Suppressor macrophage treated with lipopolysaccharide for 1 hour (primary cell): ENCODE results near the gene ADGRA1.
A peak's percentile ranks its signal among the peaks of the same experiment; 100 is the strongest.

Experiments used
- DNase-seq, 3 donors: peaks; one replicate each; pipeline ENCODE4 v3.0.0-alpha.2; 2020 to 2022

ADGRA1 gene

GRCh38 chr10:133096616-133097269 lies 9.0 kb downstream of the ADGRA1 start:
- DNase-seq: peak in 2 of 3 donors; percentile 4 to 7

DNA sequence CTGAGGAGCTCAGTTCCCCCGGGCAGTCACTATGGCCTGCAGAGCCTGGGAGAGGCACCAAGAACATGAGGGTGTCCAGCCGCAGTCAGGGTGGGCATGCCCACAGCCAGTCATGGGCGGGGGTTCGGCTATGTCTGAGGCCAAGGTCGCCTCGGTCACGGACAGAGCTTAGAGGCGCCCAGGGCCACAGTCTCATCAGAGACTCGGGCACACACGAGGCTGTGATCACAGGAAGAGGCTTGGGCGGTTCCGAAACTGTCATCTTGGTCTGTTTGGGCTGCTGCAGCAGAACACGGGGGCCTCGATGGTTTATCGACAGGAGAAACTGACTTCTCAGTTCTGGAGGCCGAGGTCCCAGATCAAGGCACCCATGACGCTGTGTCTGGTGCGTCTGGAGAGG lies 9.7 kb downstream of the ADGRA1 start:
- DNase-seq: no peak

DNA sequence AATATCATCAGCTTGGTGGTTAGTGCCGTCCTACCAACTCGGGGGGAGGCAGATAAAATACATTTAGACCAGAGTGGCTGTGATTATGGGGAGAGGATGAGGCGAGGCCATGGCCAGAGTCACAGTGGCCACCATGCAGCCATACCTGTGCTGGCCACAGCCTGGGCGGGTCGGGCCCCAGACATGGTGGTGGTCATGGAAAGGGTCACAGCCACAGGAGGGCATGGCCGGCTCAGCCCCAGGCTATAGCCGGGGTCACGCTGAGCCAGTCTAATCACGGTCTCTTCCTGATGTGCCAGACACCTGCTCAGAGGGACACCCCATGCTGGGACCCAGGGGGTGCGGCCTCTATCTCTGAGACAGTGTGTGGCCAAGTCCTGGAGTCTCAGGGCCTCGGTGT lies 10.2 kb downstream of the ADGRA1 start:
- no peak for DNase-seq

DNA sequence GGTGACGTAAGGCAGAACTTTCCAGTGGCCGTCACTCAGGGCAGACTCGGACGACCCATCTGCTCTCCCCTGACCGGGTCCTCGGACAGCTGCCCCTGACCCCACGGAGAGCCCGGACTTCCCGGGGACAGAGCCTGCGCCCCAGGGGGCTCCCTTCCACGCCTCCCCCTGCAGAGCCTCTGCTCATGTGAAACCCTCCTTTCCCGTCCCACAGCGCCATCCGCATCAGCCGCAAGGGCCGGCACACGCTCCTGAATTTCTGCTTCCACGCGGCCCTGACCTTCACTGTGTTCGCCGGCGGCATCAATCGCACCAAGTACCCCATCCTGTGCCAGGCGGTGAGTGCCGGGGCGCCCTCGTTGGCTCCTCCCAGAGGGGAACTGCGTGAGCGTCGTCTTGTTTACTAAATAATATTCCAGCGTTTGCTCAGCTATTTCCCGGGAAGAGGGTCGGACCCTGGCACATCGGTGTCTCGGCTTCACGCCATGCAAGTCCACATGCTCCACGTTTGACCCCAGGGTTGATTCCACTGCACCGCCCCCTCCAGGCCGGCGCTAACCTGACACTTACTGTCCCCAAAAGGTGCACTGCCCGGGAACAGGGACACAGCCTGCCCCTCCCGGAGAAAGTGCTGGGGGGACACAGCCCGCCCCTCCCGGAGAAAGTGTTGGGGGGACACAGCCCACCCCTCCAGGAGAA lies 10.9 kb downstream of the ADGRA1 start:
- no peak for DNase-seq

DNA sequence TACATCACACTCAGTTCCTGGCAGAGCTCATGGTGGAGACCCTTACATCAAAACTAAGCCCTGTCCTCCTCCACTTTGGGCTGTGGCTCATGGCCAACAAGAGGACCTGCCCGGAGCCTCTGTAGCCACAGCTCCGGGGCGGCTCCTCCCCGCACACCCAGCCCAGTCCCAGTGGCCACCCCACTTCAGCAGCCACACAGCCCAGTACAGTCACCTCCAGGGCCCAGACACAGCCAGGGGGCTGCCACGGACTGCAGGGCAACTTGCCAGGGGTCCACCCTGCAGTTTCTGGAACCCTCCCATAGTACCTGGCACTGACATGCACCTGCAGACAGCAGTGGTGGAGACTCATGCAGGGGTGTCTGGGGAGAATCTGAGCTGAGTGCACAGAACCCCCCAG lies 11.8 kb downstream of the ADGRA1 start:
- no peak for DNase-seq

- no peak for DNase-seq
Measured at GRCh38 chr10:133100186-133100585, 12.5 kb downstream of the ADGRA1 start.

DNA sequence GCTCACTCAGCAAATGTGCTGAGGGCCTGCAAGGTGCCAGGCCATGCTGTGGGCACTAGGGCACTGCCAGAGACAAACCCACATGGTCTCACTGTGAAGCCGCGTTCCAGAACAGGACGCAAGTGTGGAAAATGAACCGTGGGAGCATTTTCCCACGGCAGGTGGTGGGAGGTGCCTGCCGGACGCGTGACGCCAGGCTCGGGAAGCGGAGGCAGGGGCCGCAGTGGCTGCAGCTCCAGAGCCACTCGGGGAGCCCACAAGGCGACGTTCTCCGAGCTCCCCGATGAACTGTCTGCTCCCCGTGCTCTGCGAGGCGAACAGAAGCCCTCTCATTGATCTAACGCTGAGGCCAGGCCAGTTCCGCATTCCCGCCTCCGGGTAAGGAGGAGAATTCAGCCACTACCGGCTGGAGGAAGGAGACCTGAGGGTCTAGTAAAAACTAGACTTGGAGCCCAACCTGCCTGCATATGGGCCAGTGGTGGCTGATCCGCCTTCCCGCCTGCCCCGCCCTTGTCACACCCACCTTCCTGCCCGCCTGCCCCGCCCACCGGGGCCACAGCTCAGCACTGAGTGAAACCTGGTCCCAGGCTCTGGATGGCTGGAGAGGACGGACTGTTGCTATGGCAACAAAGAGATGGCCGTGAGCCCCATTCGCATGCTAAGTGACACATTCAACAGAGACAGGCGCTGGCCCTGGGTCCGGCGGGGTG lies 13.1 kb downstream of the ADGRA1 start:
- peak in 2 of 3 donors; percentile 16 to 17 for DNase-seq

GRCh38 chr10:133101416-133101810 lies 13.7 kb downstream of the ADGRA1 start:
- no peak for DNase-seq

DNA sequence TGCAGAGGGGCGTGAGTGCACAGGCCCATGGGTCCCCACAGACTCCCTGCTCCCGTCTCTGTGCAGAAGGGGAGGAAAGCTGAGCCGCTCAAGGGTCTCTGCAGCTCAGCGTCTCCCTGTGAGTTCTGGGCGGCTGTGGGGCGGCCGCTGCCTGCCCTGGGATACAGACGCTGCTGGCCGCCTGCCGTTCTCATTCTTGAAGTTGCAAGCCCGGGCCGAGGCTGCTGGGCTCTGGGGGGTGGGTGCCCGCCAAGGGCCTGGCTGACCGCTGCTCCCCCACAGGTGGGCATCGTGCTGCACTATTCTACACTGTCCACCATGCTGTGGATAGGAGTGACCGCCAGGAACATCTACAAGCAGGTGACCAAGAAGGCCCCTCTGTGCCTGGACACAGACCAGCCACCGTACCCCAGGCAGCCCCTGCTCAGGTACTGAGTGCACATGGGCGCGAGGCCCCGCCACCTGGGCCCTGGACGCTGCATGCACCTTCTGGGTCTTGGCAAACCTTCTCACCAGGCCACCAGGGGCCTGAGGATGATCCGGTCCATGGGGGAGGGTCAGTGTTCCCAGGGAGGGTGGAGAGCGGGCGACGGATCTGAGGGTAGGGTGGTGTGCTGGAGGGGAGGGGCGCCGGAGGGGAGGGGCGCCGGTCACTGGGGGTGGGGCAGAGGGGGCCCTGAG lies 14.8 kb downstream of the ADGRA1 start:
- DNase-seq: no peak

GRCh38 chr10:133103311-133103910 lies 15.7 kb downstream of the ADGRA1 start:
- DNase-seq: no peak

GRCh38 chr10:133104068-133104962 lies 16.6 kb downstream of the ADGRA1 start:
- DNase-seq: no peak

DNA sequence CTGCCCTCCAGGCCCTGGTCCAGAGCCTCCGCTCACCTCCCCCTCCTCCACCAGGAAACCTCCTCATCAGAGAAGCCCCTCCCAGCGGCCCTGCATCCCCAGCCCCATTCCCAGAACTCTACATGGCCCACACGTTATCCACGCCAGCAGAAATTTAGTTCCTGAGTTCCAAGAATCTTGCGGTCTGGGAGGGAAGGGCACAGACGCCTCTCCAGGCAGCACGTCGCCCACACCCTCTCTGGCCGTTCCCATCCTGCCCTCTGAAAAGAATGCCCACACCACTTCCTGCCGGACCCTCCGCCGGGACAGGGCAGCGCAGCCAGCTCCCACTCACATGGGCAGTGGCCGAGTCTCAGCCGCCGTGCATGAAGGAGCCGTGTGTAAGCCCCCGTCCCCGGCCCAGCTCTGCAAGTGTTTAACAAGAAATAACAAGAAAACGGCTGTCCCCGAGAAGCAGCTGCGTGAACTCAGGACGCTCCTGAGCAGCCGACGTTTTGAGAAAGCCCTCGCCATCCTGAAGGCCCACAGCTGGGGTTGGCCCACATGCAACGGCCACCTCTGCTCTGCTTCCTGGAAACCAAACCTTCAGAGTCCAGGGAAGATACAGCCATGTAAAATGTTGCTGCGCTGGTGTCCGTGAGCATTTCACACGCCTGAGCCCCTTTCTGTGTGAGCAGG lies 17.4 kb downstream of the ADGRA1 start:
- no peak for DNase-seq

DNA sequence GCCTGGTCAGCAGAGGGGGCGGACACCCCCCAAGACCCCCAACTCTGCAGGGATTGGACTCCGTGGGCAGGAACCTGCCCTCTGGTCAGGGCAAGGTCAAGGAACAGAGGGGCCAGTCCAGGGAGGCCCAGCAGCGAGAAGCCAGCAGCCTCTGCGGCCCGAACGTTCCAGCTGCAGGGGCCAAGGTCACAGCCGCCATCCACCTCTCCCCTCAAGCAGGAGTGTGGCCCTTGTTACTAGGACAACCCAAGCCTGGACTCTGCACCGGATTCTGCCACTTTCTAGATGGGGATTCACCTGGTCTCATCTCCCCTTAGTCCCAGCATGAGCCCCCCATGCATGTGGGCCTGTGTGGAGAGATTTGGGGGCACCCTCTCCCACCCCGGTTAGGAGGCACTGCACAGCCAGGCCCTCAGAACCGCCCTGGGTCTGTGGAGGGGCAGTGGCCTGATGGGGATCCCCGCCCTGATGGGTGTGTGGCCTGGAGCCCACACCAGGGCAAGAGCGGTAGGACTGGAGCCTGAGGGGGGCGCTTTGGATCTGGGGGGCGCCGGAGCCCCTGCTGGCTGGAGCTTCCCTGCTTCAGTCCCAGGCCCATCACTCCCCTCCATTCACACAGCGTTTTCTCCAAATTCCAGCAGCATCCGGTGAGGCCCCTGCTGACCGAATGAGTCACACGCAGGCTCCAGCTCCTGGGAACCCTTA lies 18.1 kb downstream of the ADGRA1 start:
- DNase-seq: no peak

DNA sequence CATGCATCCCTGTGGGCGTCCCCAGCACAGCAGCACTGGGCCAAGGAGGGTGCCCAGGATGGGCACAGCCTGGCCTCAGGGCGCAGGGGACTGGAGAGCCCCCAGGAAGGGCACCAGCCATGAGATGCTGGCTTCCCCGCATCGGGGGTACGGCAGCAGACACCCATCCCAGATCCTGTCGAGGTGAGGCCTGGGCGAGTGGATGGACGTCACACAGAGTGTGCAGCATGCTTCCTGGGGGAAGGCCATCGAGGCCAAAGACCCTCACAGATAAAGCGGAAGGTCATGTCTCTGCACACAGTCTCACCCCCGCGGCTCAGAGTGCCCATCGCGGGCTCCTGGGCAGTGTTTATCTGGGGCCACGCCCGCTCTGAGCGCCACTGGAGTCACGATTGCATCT lies 18.8 kb downstream of the ADGRA1 start:
- no peak for DNase-seq

- no peak for DNase-seq
Measured at GRCh38 chr10:133107442-133107841, 19.7 kb downstream of the ADGRA1 start.

- no peak for DNase-seq
Measured at GRCh38 chr10:133109711-133110110, 22.0 kb downstream of the ADGRA1 start.

DNA sequence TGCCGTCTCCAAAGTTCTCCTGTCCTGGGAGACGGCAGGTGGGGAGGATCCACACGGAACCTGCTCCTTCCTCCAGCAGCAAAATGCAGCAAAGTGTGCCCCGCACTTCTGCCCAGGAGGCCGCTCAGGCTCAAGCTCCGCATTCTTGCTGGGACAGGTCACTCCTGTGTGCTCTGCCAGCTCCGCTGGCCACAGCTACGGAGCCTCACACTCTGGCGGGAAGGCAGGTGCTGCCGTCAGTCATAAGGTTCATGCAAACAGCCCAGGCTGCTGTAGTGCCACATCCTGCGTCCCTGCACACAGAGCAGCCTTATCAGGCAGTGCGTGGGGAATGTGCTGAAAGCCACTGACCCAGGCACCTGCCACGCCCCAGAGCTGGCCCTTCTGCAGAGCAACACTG lies 22.4 kb downstream of the ADGRA1 start:
- no peak for DNase-seq

GRCh38 chr10:133110609-133111275 lies 23.0 kb downstream of the ADGRA1 start:
- DNase-seq: no peak

- DNase-seq: peak in 1 of 3 donors; percentile 5
Measured at GRCh38 chr10:133111640-133112039, 23.9 kb downstream of the ADGRA1 start.
